SK-N-SH (cell line): ENCODE results near the gene CDH13. TPM values are rescaled to one million over a fixed set of nuclear protein-coding genes. Genes with fewer than 3 reads are reported as not detected.

ENCODE experiments used
- CTCF ChIA-PET: fragments of 300-600, 350-600 bp; formaldehyde crosslinking; extraction: SDS; loops from one replicate; lab custom pipeline; 2021; lab: Yijun Ruan, JAX
- POLR2A ChIA-PET: fragments of 350-600 bp; sonication (Branson Sonifier 250); formaldehyde crosslinking; extraction: SDS; loops from one replicate; lab custom pipeline; 2020; ENCODE audit warnings: antibody characterized with exemption, inconsistent platforms; lab: Yijun Ruan, JAX
- DNase-seq: peaks from one replicate; pipeline ENCODE4 v3.0.0; 2012
- H2AFZ ChIP-seq: fragments of 200-600 bp; sonication (generic); 2 replicates; pipeline ENCODE4 v1.8.1; 2016; ENCODE audit warnings: antibody characterized with exemption, mild to moderate bottlenecking, low read depth
- H3F3A ChIP-seq: fragments of 200-600 bp; sonication (generic); replicated peaks from 2 replicates; pipeline ENCODE3; 2016; ENCODE audit warnings: antibody characterized with exemption, mild to moderate bottlenecking; ENCODE audit not compliant: insufficient read depth
- H3K27ac ChIP-seq, 2 experiments: fragments of 200-500 bp in 1 of 2; fragments of 200-600 bp in 1 of 2; sonication (Bioruptor generic) in 1 of 2; sonication (generic), shearing (Covaris generic) in 1 of 2; 2 replicates each; pipeline versions ENCODE4 v1.5.1 to v1.6.1; 2014 to 2016; ENCODE audit warnings: low read depth in 2 of 2, inconsistent platforms in 1 of 2, low read length in 1 of 2, mild to moderate bottlenecking in 1 of 2, mixed read lengths in 1 of 2
- H3K27me3 ChIP-seq: fragments of 200-600 bp; sonication (generic), shearing (Covaris generic); 2 replicates; pipeline ENCODE4 v1.6.1; 2016; ENCODE audit warnings: mixed run types; ENCODE audit not compliant: insufficient read depth
- H3K36me3 ChIP-seq, 2 experiments: fragments of 200-500 bp in 1 of 2; fragments of 200-600 bp in 1 of 2; sonication (Bioruptor generic) in 1 of 2; sonication (generic) in 1 of 2; replicated peaks in 1 of 2; 2 replicates each; pipeline versions ENCODE3 to v1.5.1; 2014 to 2016; ENCODE audit warnings: low read length in 1 of 2, mild to moderate bottlenecking in 1 of 2; ENCODE audit not compliant: insufficient read depth in 2 of 2, control insufficient read depth in 1 of 2
- H3K4me1 ChIP-seq, 2 experiments: fragments of 200-500 bp in 1 of 2; fragments of 200-600 bp in 1 of 2; sonication (Bioruptor generic) in 1 of 2; sonication (generic), shearing (Covaris generic) in 1 of 2; 2 replicates each; pipeline versions ENCODE4 v1.5.1 to v1.6.1; 2014 to 2016; ENCODE audit warnings: low read depth in 1 of 2, low read length in 1 of 2, mixed run types in 1 of 2; ENCODE audit not compliant: insufficient read depth in 2 of 2, control insufficient read depth in 1 of 2
- H3K4me2 ChIP-seq: fragments of 200-600 bp; sonication (generic), shearing (Covaris generic); 2 replicates; pipeline ENCODE4 v1.6.1; 2017; ENCODE audit warnings: mixed run types
- H3K4me3 ChIP-seq, 2 experiments: fragments of 200-500 bp in 1 of 2; fragments of 200-600 bp in 1 of 2; sonication (Bioruptor generic) in 1 of 2; sonication (generic), shearing (Covaris generic) in 1 of 2; 2 replicates each; pipeline versions ENCODE4 v1.5.1 to v1.8.1; 2014 to 2016; ENCODE audit warnings: low read depth in 2 of 2, inconsistent platforms in 1 of 2, low read length in 1 of 2, mild to moderate bottlenecking in 1 of 2, mixed read lengths in 1 of 2, moderate library complexity in 1 of 2
- H3K79me2 ChIP-seq: fragments of 200-600 bp; sonication (generic); 2 replicates; pipeline ENCODE4 v1.8.1; 2017; ENCODE audit warnings: mild to moderate bottlenecking; ENCODE audit not compliant: insufficient read depth
- H3K9ac ChIP-seq: fragments of 200-600 bp; sonication (generic); 2 replicates; pipeline ENCODE4 v1.6.1; 2017; ENCODE audit warnings: mixed run types
- H3K9me2 ChIP-seq: fragments of 200-600 bp; sonication (generic); 2 replicates; pipeline ENCODE4 v1.6.1; 2017; ENCODE audit warnings: mixed run types
- H3K9me3 ChIP-seq: fragments of 200-600 bp; sonication (generic); 2 replicates; pipeline ENCODE4 v1.6.1; 2017; ENCODE audit warnings: mixed run types, mild to moderate bottlenecking, moderate library complexity
- H4K20me1 ChIP-seq: fragments of 200-600 bp; sonication (generic); 2 replicates; pipeline ENCODE4 v1.6.1; 2017; ENCODE audit warnings: mild to moderate bottlenecking, mixed run types; ENCODE audit not compliant: insufficient read depth
- EP300 ChIP-seq, 2 experiments: IDR thresholded peaks; 2 replicates each; pipeline versions ENCODE4 v1.4.0 to v1.6.1; 2012; ENCODE audit warnings: borderline replicate concordance in 1 of 2, low read depth in 1 of 2, low read length in 1 of 2
- FOSL2 ChIP-seq: IDR thresholded peaks from 2 replicates; pipeline ENCODE4 v1.4.0; 2012; ENCODE audit warnings: low read depth, mild to moderate bottlenecking, moderate library complexity, borderline replicate concordance
- FOXJ3 ChIP-seq: sonication (generic); formaldehyde crosslinking; IDR thresholded peaks from 2 replicates; pipeline ENCODE4 v1.5.1; 2020; ENCODE audit warnings: mild to moderate bottlenecking, missing genetic modification reagents
- GABPA ChIP-seq: IDR thresholded peaks from 2 replicates; pipeline ENCODE4 v1.4.0; 2012; ENCODE audit warnings: low read depth, mild to moderate bottlenecking
- JUND ChIP-seq: IDR thresholded peaks from 2 replicates; pipeline ENCODE4 v1.4.0; 2012
- MEF2A ChIP-seq: IDR thresholded peaks from 2 replicates; pipeline ENCODE4 v1.4.0; 2012; ENCODE audit warnings: low read depth, borderline replicate concordance
- NFIC ChIP-seq: IDR thresholded peaks from 2 replicates; pipeline ENCODE4 v1.4.0; 2012; ENCODE audit warnings: borderline replicate concordance
- POLR2AphosphoS5 ChIP-seq: IDR thresholded peaks from 2 replicates; pipeline ENCODE4 v1.6.1; 2012; ENCODE audit warnings: low read depth, low read length
- REST ChIP-seq: IDR thresholded peaks from 2 replicates; pipeline ENCODE4 v1.6.1; 2012; ENCODE audit warnings: mild to moderate bottlenecking, low read depth, low read length, moderate library complexity
- RFX5 ChIP-seq: IDR thresholded peaks from 2 replicates; pipeline ENCODE4 v1.6.1; 2012; ENCODE audit warnings: mild to moderate bottlenecking, improper control_type of control experiment, low read length
- YY1 ChIP-seq: IDR thresholded peaks from 2 replicates; pipeline ENCODE4 v1.4.0; 2012; ENCODE audit warnings: low read depth, mild to moderate bottlenecking
- WGBS: methylation state at CpG from one replicate; pipeline ENCODE4 v1.1.6; 2017; ENCODE audit warnings: low lambda C conversion rate; 5-methylcytosine and 5-hydroxymethylcytosine counted together
- polyA plus RNA-seq, 3 experiments: library from polyadenylated mRNA; depleted of rRNA; stranded (reverse); fragments of >200 nt; gene quantifications; 2 replicates each; pipeline ENCODE4 v1.2.3, GENCODE V29; 2012
- TF ChIP-seq, protein P1 (sequence below): IDR thresholded peaks from 2 replicates; pipeline ENCODE4 v1.4.0; 2012; ENCODE audit warnings: low read depth, borderline replicate concordance
- TF ChIP-seq, protein P2 (sequence below): IDR thresholded peaks from 2 replicates; pipeline ENCODE4; 2012
- TF ChIP-seq, protein P3 (sequence below): fragments of 150-350 bp; IDR thresholded peaks from 2 replicates; pipeline ENCODE4 v1.6.1; 2016; ENCODE audit warnings: mild to moderate bottlenecking, low read depth, low read length

CDH13 gene
- polyA plus RNA-seq, 1 of the 3 experiments (the other 2 are of a cell fraction) = 93.0 TPM

DNA sequence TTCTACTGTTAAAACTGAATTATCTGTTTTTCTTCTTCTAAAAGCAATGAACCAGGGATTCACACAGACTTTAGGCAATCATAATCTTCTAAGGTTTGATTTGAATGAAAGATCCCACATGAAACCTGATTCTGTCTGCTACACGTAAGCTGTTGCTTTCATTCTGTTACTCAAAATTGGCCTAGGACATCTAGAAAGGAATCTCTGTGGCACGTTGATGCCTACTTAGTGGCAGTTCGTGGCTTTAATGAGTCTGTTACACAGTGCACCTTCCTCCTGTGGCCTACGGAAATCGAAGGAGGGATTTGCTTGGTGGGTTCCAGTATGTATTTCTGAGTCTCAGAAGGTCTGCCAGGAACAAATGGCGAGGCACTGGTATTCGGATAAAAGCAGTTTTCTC is 691.6 kb downstream of the CDH13 start:
- POLR2A ChIA-PET = no interaction called here
- H3K9me2 ChIP-seq = no peaks in the 10 kb centered on the region
- peaks cover 0 to 4% of the 10 kb centered on the region in 2 experiments for H3K36me3 ChIP-seq
- no peaks in the 10 kb centered on the region for H3F3A ChIP-seq
- H2AFZ ChIP-seq = no peak overlapping the region
- no peaks in the 10 kb centered on the region for H4K20me1 ChIP-seq
- no peaks in the 10 kb centered on the region for H3K4me1 ChIP-seq
- no peak overlapping the region for H3K27ac ChIP-seq
- no peaks in the 10 kb centered on the region; the same call in 1 of the 2 replicates for H3K79me2 ChIP-seq
- TF ChIP-seq POLR2AphosphoS5 (no peak), JUND (no peak), FOXJ3 (CRISPR knock-in tag) (no peak), YY1 (no peak), REST (no peak), MEF2A (no peak), EP300 (IDR thresholded peaks at IDR 0.05; ENCODE audit: borderline replicate concordance in 1 of 2, low read depth in 1 of 2, low read length in 1 of 2) (no peak), GABPA (no peak), NFIC (no peak), RFX5 (no peak), FOSL2 (no peak)
- TF ChIP-seq, protein P1, sequence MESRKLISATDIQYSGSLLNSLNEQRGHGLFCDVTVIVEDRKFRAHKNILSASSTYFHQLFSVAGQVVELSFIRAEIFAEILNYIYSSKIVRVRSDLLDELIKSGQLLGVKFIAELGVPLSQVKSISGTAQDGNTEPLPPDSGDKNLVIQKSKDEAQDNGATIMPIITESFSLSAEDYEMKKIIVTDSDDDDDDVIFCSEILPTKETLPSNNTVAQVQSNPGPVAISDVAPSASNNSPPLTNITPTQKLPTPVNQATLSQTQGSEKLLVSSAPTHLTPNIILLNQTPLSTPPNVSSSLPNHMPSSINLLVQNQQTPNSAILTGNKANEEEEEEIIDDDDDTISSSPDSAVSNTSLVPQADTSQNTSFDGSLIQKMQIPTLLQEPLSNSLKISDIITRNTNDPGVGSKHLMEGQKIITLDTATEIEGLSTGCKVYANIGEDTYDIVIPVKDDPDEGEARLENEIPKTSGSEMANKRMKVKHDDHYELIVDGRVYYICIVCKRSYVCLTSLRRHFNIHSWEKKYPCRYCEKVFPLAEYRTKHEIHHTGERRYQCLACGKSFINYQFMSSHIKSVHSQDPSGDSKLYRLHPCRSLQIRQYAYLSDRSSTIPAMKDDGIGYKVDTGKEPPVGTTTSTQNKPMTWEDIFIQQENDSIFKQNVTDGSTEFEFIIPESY = no peak
- TF ChIP-seq, protein P2, sequence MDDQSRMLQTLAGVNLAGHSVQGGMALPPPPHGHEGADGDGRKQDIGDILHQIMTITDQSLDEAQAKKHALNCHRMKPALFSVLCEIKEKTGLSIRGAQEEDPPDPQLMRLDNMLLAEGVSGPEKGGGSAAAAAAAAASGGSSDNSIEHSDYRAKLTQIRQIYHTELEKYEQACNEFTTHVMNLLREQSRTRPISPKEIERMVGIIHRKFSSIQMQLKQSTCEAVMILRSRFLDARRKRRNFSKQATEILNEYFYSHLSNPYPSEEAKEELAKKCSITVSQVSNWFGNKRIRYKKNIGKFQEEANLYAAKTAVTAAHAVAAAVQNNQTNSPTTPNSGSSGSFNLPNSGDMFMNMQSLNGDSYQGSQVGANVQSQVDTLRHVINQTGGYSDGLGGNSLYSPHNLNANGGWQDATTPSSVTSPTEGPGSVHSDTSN = no peak
- TF ChIP-seq, protein P3, sequence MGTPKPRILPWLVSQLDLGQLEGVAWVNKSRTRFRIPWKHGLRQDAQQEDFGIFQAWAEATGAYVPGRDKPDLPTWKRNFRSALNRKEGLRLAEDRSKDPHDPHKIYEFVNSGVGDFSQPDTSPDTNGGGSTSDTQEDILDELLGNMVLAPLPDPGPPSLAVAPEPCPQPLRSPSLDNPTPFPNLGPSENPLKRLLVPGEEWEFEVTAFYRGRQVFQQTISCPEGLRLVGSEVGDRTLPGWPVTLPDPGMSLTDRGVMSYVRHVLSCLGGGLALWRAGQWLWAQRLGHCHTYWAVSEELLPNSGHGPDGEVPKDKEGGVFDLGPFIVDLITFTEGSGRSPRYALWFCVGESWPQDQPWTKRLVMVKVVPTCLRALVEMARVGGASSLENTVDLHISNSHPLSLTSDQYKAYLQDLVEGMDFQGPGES = no peak
- TF ChIP-seq, all 33 proteins: peak for 0
- H3K4me3 ChIP-seq = no peak overlapping the region
- no peak for DNase-seq
- H3K9ac ChIP-seq = no peak overlapping the region
- WGBS = 26% methylated on average over 7 of the region's 7 CpGs
- CTCF ChIA-PET = interaction anchor here (1.6 kb wide), 1 partner anchor 39 kb away, joined by 6 read pairs; no protein-coding TSS in a partner anchor
- no peaks in the 10 kb centered on the region for H3K27me3 ChIP-seq
- H3K9me3 ChIP-seq = no peaks in the 10 kb centered on the region
- no peak overlapping the region for H3K4me2 ChIP-seq
